Mammary epithelial cell (primary cell): ENCODE results near the gene IFNB1.

Experiments
- EZH2 ChIP-seq: IDR thresholded peaks from 2 replicates; pipeline ENCODE4 v1.6.1; 2012; ENCODE audit warnings: low read length, inconsistent platforms, borderline replicate concordance
- TF ChIP-seq, protein P1 (sequence below), 2 donors: IDR thresholded peaks in 1 of 2; conservative IDR thresholded peaks in 1 of 2; 2 replicates each; pipeline ENCODE4 v1.5.1; 2011 to 2012; ENCODE audit warnings: inconsistent platforms in 2 of 2, low read length in 2 of 2, mild to moderate bottlenecking in 2 of 2, control low read depth in 1 of 2, low read depth in 1 of 2; ENCODE audit not compliant: insufficient read depth in 1 of 2; ENCODE audit errors: extremely low read depth in 1 of 2

DNA sequence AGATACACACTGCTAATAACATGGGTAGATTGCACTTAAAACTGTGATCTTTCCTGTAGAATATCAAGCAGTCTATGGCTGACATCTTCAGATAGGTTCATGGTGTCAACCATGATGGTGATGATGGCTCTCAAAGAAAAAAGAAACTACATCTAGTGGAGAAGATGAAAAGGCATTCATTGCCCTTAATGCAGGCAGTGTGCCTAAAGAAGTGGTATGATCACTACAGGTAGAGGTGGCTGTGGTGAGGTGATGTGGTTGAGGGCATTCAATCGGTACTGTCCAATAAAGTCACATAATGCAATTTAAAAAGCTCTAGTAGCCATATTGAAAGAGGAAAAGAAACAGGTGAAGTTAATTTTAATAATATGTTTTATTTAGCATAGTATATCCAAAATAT, 3.1 kb upstream of the IFNB1 start:
- TF ChIP-seq, protein P1, sequence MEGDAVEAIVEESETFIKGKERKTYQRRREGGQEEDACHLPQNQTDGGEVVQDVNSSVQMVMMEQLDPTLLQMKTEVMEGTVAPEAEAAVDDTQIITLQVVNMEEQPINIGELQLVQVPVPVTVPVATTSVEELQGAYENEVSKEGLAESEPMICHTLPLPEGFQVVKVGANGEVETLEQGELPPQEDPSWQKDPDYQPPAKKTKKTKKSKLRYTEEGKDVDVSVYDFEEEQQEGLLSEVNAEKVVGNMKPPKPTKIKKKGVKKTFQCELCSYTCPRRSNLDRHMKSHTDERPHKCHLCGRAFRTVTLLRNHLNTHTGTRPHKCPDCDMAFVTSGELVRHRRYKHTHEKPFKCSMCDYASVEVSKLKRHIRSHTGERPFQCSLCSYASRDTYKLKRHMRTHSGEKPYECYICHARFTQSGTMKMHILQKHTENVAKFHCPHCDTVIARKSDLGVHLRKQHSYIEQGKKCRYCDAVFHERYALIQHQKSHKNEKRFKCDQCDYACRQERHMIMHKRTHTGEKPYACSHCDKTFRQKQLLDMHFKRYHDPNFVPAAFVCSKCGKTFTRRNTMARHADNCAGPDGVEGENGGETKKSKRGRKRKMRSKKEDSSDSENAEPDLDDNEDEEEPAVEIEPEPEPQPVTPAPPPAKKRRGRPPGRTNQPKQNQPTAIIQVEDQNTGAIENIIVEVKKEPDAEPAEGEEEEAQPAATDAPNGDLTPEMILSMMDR (conservative IDR thresholded peaks at IDR 0.05 in 1 of 2, IDR thresholded peaks at IDR 0.05 in 1 of 2; ENCODE audit: extremely low read depth in 1 of 2, insufficient read depth in 1 of 2, low read depth in 1 of 2, low read length in 2 of 2), result no peak
- no peak for TF ChIP-seq EZH2
